NCI-H2227 treated with DMSO at 0.1 percent for 48 hours (cell line): ENCODE results near the gene TMEM208.
A peak's percentile ranks its signal among the peaks of the same experiment; 100 is the strongest.

Source experiments
- DNase-seq: peaks from one replicate; lab custom pipeline; 2025; lab: John Stamatoyannopoulos, UW

Gene TMEM208

DNA sequence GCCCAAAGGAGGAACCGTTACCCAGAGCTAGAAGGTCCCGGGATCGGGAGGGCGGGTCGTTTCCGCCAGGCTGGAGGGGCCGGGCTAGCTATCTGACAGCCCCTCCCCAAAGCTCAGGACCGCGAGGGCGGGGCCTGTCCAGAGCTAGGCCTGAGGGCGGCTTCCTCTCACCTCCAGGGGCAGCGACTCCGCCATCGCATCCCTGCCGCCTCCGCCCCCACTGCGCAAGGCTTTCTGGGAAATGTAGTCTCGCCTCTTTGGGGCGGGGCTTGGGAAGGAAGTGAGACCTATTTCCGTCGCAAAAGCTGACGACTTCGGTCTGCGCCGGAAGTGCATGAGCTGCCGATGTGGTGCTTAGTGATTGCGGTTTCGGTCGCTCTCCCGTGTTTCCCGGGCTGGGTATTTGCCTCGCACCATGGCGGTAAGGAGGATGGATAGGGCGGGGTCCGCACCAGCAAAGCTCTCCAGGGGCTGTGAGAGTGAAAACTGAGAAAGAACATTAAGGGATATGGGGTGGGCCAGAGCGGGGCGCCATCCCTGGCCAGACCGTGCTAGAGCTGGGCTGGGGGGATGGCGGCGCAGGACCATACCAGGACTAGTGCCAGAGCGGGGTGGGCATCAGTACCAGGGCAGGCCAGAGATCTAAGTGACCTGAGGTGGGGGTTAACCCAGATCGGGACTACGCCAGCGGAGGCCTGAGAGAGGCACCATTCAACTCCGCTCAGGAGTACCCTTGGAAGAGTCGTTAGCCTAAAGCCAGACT, at the start of gene TMEM208:
Gene TMEM208 (plus strand): TSS at position 327 of the 763 bp plus-strand sequence. CDS start 89 bp downstream, at position 416.
- DNase-seq = peak; percentile 95

GRCh38 chr16:67177743-67178699, 48.9 kb upstream of the TMEM208 start:
- DNase-seq = no peak

GRCh38 chr16:67179421-67180080, 47.4 kb upstream of the TMEM208 start:
- no peak for DNase-seq

DNA sequence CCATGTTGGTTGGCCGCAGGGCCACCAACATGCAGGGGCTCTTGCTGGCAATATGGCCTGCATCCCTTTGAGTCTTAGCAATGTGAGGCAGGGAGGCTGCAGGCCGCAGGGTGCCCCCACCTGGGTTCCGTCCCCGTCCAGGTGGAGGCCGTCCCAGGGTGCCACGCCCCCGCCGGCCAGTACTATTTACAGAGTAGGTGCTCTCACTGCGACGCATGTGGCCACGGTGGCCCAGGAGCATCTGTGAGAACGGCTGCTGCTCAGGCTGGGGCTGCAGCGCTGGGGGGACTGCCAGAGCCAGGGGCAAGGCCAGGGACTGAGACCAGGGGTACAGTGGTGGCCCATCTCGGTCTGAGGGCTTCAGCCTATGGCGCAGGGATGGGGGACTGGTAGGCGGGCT, 46.8 kb upstream of the TMEM208 start:
- DNase-seq = no peak

GRCh38 chr16:67181346-67181745, 45.6 kb upstream of the TMEM208 start:
- no peak for DNase-seq

GRCh38 chr16:67182288-67182687, 44.6 kb upstream of the TMEM208 start:
- no peak for DNase-seq

GRCh38 chr16:67183284-67183626, 43.7 kb upstream of the TMEM208 start:
- no peak for DNase-seq

DNA sequence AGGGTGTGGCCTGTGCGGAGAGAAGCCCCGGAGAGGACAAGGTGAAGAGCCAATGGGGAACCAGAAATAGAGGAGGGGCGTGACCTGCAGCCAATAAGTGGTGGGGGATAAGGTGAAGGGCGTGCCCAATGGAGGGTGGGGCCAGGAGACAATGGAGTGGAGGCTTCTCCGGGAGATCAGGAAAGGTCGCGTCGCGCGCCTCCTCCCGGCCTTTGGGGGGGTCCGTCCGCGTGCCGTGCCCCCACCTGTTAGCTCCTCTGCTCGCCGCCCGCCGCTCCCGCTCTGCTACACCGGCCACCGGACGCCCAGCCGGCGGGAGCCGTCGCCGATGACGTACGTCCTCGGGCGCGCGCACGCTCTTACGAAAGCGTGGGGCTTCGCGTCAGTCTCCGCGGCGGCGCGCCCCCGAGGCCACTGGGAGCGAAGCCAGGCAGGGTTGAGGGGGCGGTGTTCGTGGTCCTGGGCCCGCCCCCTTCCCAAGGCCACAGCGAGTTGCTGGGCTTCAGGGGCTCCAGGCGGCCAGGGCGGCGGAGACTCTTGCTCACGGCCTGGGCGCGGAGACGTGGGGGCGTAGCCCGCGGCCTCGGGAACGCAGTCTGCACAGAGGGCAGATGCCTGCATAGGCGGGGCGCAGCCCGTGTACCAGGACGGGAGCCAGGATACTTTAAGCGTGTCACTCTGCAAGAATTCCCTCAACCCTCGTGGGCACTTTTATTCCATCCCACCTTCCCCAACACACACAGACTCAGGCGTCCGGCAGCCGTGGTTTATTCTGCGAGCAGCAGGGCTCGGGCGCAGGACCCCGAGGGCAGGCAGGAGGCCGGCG, 43.1 kb upstream of the TMEM208 start, which contains the start of gene MATCAP1:
Gene MATCAP1 (minus strand): TSS at position 337 of the 826 bp plus-strand sequence. CDS start 3,353 bp downstream, outside the sequence.
- peak; percentile 95 for DNase-seq

- DNase-seq = no peak
These were observed 42.4 kb upstream of the TMEM208 start for GRCh38 chr16:67184453-67184994.

DNA sequence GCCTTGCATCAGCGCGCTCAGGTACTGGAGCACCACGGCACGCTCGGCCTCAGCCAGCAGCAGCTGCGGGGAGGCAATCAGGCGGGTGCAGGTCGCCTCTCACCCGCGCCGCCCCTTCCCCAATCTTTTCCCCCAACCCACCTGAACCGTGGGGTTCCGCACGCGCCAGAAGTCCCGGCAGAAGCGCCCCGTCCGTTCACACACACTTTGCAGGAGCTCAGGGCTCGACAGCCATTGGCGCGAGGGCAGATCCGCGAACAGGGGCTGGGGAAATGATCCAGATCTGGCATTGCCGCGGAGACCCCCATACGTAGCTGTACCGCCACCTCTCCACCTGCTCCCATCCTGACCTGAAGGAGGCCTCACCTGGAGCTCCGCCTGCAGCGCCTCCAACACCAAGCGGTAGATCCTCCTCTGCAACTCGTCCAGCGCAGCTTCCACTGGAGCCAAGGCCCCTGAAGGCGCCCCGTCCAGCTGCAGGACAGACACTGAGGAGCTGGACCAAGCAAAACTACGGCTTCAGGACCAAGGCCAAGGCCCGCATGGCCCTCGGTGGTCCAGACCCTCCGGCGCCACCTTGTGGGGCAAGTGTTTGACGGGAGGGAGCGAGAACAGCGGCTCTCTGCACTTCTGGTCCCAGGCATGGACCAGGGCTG, 41.8 kb upstream of the TMEM208 start:
- DNase-seq = no peak

DNA sequence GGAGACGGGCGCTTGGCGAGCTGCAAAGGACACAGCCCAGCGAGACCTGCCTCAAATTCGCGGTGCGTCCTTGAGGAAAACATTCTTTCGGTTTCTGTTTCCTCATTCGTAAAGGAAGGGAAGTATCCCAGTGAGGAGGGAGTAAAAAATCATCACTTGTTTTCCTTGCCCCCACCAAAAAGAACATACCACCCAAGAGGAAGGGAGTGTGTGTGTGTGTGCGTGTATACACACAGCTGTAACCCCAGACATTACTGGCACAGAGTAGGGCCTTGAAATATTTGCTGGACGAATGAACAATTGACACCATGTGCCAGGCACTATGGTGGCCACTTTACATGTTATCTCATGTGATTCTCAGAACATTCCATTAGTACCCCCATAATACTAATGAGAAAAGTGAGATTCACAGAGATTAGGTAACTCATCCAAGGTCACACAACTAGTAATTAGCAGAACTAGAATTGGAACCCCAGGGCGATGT, 41.2 kb upstream of the TMEM208 start:
- DNase-seq = no peak

DNA sequence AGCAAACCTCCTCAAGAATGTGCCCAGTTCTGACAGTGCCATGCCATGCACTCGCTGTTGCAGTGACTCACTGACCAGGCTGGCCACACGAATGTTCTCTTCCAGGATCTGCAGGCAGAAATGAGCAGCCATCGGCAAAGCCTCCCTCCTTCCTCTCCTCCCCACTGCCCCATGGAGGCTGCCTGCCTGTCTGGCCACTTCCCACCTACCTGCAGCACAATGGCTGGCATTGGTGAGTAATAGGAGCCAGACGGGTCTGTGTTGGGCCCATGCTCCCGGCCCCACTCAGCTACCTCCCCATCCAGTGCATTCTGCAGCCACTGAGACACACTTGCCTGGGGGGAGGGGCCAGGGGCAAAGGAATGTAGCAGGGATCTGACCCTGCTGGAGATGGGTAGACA, 40.4 kb upstream of the TMEM208 start:
- DNase-seq = no peak

GRCh38 chr16:67187175-67187890, 39.6 kb upstream of the TMEM208 start:
- DNase-seq = no peak

DNA sequence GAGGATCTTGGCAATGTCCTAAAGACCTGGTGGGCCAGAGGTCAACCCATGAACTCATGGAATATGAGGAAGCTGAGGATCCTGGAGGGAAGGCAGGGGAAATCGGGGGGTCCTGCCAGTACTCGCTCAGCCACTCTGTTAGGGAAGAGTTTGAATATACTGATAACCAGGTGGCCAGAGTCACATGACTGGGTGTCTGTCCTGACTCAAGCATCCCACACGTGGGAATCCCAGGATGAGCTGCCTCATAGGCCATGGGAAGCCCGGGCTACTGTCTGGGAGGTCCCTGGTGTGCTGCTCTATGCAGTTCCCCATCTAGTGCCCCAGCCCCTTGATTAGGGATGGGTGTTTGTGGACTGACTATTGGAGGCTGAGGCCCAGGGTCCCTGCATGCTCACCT, 38.6 kb upstream of the TMEM208 start:
- no peak for DNase-seq

GRCh38 chr16:67188798-67189197, 38.1 kb upstream of the TMEM208 start:
- DNase-seq = no peak

- no peak for DNase-seq
These were observed 36.9 kb upstream of the TMEM208 start, which contains the start of gene EXOC3L1 for GRCh38 chr16:67190041-67190440. Gene EXOC3L1, minus strand, starts transcription at chr16:67190136. Its CDS starts 460 bp downstream, at chr16:67189676.

DNA sequence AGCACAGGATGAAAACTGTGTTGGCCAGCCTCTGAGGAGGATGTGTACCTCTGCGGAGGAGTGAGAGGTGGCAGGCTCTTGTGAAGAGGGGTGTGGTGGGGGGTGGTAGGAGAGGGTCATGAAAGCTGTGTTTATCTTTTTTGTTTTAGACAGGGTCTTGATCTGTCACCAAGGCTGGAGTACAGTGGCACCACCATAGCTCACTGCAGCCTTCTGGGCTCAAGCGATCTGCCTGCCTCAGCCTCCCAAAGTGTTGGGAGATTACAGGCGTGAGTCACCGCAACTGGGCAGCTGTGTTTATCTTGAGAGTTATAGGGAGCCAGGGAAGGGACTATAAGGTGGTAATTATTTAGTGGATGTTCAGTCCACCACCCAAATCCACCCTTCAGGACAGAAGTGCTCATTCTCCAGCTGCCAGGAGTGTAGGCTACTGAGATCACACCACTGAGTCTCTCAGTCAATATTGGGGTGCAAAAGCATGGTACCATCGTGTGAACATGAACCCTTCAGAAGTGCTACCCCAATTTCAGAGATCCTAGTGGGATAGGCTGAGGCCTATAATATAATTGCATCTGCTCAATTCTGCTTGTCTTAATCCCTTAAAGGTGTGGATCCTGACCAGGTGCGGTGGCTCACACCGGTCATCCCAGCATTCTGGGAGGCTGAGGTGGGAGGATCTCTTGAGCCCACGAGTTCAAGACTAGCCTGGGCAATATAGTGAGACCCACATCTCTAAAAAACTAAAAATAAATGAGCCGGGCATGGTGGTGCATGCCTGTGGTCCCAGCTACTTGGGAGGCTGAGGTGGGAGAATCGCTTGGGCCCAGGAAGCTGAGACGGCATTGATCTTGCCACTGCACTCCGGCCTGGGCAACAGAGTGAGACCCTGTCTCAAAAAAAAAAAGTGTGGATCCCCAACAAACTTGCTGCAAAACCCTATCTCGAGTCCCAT, 36.2 kb upstream of the TMEM208 start:
- DNase-seq = no peak

DNA sequence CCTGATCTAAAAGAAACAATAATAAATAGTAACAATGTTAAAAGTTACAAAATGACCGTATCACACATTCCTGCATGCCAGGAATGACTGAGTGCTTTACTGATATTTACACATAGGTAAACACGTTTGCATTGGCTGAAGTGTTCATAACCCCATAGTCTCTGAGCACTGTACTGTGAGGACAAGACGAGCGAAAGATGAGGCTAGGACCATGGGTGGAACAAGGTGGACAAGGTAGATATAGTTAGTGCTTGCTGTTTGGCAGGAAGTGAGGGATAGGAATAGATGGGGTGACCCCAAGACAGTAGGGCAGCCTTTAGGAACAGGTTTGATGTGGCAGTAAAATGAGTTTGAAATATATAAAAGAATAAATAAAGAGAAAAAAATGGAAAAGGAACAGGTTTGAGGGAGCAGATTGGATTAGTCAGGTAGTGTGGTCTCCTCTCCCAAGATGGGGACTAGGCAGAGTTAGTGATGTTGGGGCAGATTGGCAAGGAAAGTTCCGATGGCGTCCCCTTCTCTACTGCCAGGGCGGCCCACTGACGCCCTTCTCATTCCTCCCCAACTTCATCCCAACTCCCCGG, 35.4 kb upstream of the TMEM208 start:
- no peak for DNase-seq
